H9 (cell line): ENCODE measurements around the gene SCN1A. TPM values are rescaled to one million over a fixed set of nuclear protein-coding genes. Genes with fewer than 3 reads are reported as not detected.

Source experiments
- DNase-seq: peaks from one replicate; pipeline ENCODE4 v3.0.0-alpha.2; 2017
- H2AFZ ChIP-seq: one replicate; pipeline ENCODE4 v1.6.1; 2013; ENCODE audit warnings: mild to moderate bottlenecking, low read length, control low read depth, moderate library complexity
- H2AK5ac ChIP-seq: 2 replicates; pipeline ENCODE4 v1.6.1; 2013; ENCODE audit warnings: low read length, control low read depth, mixed read lengths; ENCODE audit not compliant: insufficient read length
- H2BK120ac ChIP-seq: one replicate; pipeline ENCODE4 v1.6.1; 2013; ENCODE audit warnings: low read depth, mild to moderate bottlenecking, low read length, control low read depth, inconsistent platforms; ENCODE audit not compliant: poor library complexity, severe bottlenecking
- H2BK12ac ChIP-seq: 2 replicates; pipeline ENCODE4 v1.6.1; 2013; ENCODE audit warnings: low read length, control low read depth, mixed read lengths, low read depth; ENCODE audit not compliant: insufficient read length
- H2BK15ac ChIP-seq: 2 replicates; pipeline ENCODE4 v1.6.1; 2013; ENCODE audit warnings: low read depth, low read length, control low read depth
- H2BK20ac ChIP-seq: one replicate; pipeline ENCODE4 v1.6.1; 2013; ENCODE audit warnings: low read depth, mild to moderate bottlenecking, low read length, control low read depth, inconsistent platforms; ENCODE audit not compliant: poor library complexity, severe bottlenecking
- H2BK5ac ChIP-seq: 2 replicates; pipeline ENCODE4 v1.6.1; 2013; ENCODE audit warnings: low read length, control low read depth, mixed read lengths; ENCODE audit not compliant: insufficient read length
- H3K14ac ChIP-seq: 2 replicates; pipeline ENCODE4 v1.6.1; 2013; ENCODE audit warnings: low read length, control low read depth; ENCODE audit not compliant: insufficient read depth
- H3K18ac ChIP-seq: 2 replicates; pipeline ENCODE4 v1.6.1; 2013; ENCODE audit warnings: low read depth, mild to moderate bottlenecking, mixed read lengths, low read length, control low read depth; ENCODE audit not compliant: insufficient read length
- H3K23ac ChIP-seq: 2 replicates; pipeline ENCODE4 v1.6.1; 2013; ENCODE audit warnings: low read length, control low read depth, mixed read lengths, low read depth; ENCODE audit not compliant: insufficient read length
- H3K23me2 ChIP-seq: 2 replicates; pipeline ENCODE4 v1.6.1; 2013; ENCODE audit warnings: low read depth, mild to moderate bottlenecking, mixed read lengths, low read length, control low read depth; ENCODE audit not compliant: insufficient read length, poor library complexity, severe bottlenecking
- H3K27ac ChIP-seq: 2 replicates; pipeline ENCODE4 v1.5.1; 2013; ENCODE audit warnings: low read length, control low read depth, mixed read lengths, low read depth; ENCODE audit not compliant: insufficient read length
- H3K27me3 ChIP-seq: 2 replicates; pipeline ENCODE4 v1.6.1; 2013; ENCODE audit warnings: low read length, control low read depth, inconsistent platforms; ENCODE audit not compliant: insufficient read depth
- H3K4ac ChIP-seq: 2 replicates; pipeline ENCODE4 v1.6.1; 2013; ENCODE audit warnings: low read depth, mild to moderate bottlenecking, control low read depth, inconsistent platforms, low read length, moderate library complexity
- H3K4me1 ChIP-seq: 2 replicates; pipeline ENCODE4 v1.6.1; 2013; ENCODE audit warnings: low read length, control low read depth, inconsistent platforms; ENCODE audit not compliant: insufficient read depth
- H3K4me2 ChIP-seq: 2 replicates; pipeline ENCODE4 v1.6.1; 2013; ENCODE audit warnings: low read length, control low read depth, mixed read lengths; ENCODE audit not compliant: insufficient read length, insufficient read depth
- H3K56ac ChIP-seq: 2 replicates; pipeline ENCODE4 v1.6.1; 2013; ENCODE audit warnings: low read depth, mild to moderate bottlenecking, mixed read lengths, low read length, control low read depth; ENCODE audit not compliant: insufficient read length
- H3K79me1 ChIP-seq: 2 replicates; pipeline ENCODE4 v1.6.1; 2013; ENCODE audit warnings: low read depth, mild to moderate bottlenecking, moderate library complexity, low read length, control low read depth, inconsistent platforms; ENCODE audit not compliant: insufficient read depth, poor library complexity, severe bottlenecking
- H3K79me2 ChIP-seq: 2 replicates; pipeline ENCODE4 v1.6.1; 2013; ENCODE audit warnings: low read length, control low read depth, inconsistent platforms; ENCODE audit not compliant: insufficient read depth
- H3K9ac ChIP-seq: 2 replicates; pipeline ENCODE4 v1.6.1; 2013; ENCODE audit warnings: low read length, control low read depth, mixed read lengths; ENCODE audit not compliant: insufficient read length; ENCODE audit errors: extremely low read depth
- H3K9me3 ChIP-seq: one replicate; pipeline ENCODE4 v1.6.1; 2013; ENCODE audit warnings: low read depth, low read length, inconsistent platforms; ENCODE audit not compliant: control insufficient read depth
- H3T11ph ChIP-seq: one replicate; pipeline ENCODE4 v1.6.1; 2013; ENCODE audit warnings: mild to moderate bottlenecking, low read length, control low read depth, inconsistent platforms
- H4K20me1 ChIP-seq: one replicate; pipeline ENCODE4 v1.6.1; 2013; ENCODE audit not compliant: control insufficient read depth, insufficient read length, insufficient read depth
- H4K5ac ChIP-seq: 2 replicates; pipeline ENCODE4 v1.6.1; 2013; ENCODE audit warnings: low read depth, mild to moderate bottlenecking, mixed read lengths, low read length, control low read depth; ENCODE audit not compliant: insufficient read length
- H4K8ac ChIP-seq: replicated peaks from 2 replicates; pipeline ENCODE4 v1.6.1; 2013; ENCODE audit warnings: low read length, control low read depth, mixed read lengths, low read depth; ENCODE audit not compliant: insufficient read length
- H4K91ac ChIP-seq: 2 replicates; pipeline ENCODE4 v1.6.1; 2013; ENCODE audit warnings: low read depth, mild to moderate bottlenecking, moderate library complexity, mixed read lengths, low read length, control low read depth; ENCODE audit not compliant: insufficient read length
- H3K27ac Mint-ChIP-seq, 3 experiments: 2 replicates in 2 of 3; 3 replicates in 1 of 3; pipeline ENCODE4 v1.8.0; 2020 to 2021; ENCODE audit warnings: mixed read lengths in 3 of 3, mild to moderate bottlenecking in 1 of 3, moderate library complexity in 1 of 3
- H3K27me3 Mint-ChIP-seq: 2 replicates; pipeline ENCODE4 v1.8.0; 2021; ENCODE audit warnings: low read depth, mild to moderate bottlenecking, moderate library complexity, mixed read lengths
- H3K36me3 Mint-ChIP-seq, 3 experiments: 2 replicates in 2 of 3; 3 replicates in 1 of 3; pipeline ENCODE4 v1.8.0; 2020 to 2021; ENCODE audit warnings: low read depth in 3 of 3, mixed read lengths in 3 of 3; ENCODE audit not compliant: insufficient read depth in 1 of 3
- H3K4me1 Mint-ChIP-seq, 2 experiments: 2 replicates each; pipeline ENCODE4 v1.8.0; 2020; ENCODE audit warnings: mixed read lengths in 2 of 2
- H3K4me3 Mint-ChIP-seq, 2 experiments: 2 replicates in 1 of 2; 3 replicates in 1 of 2; pipeline ENCODE4 v1.8.0; 2020 to 2021; ENCODE audit warnings: mild to moderate bottlenecking in 2 of 2, mixed read lengths in 2 of 2, moderate library complexity in 1 of 2
- H3K9me3 Mint-ChIP-seq, 2 experiments: 2 replicates in 1 of 2; 3 replicates in 1 of 2; pipeline ENCODE4 v1.8.0; 2020; ENCODE audit warnings: mild to moderate bottlenecking in 2 of 2, mixed read lengths in 2 of 2, moderate library complexity in 1 of 2
- WGBS: extraction: QIAGEN DNeasy Blood & Tissue Kit; methylation state at CpG from one replicate; pipeline ENCODE4 v1.1.7; 2013; ENCODE audit warnings: missing lambda C conversion rate, low lambda C conversion rate, mixed read lengths; ENCODE audit not compliant: insufficient read length; ENCODE audit errors: extremely low coverage; 5-methylcytosine and 5-hydroxymethylcytosine counted together
- total RNA-seq: library from RNA; stranded (reverse); gene quantifications from 2 replicates; pipeline ENCODE4 v1.2.1, GENCODE V29; 2021
- TF ChIP-seq, protein P1 (sequence below): fragments of 200-600 bp; sonication (generic); conservative IDR thresholded peaks from 3 replicates; pipeline ENCODE4 v1.8.0; 2021; ENCODE audit warnings: antibody characterized with exemption, mild to moderate bottlenecking

The SCN1A gene
- total RNA-seq, 1 experiment from 2014 or later: 0.13 TPM

DNA sequence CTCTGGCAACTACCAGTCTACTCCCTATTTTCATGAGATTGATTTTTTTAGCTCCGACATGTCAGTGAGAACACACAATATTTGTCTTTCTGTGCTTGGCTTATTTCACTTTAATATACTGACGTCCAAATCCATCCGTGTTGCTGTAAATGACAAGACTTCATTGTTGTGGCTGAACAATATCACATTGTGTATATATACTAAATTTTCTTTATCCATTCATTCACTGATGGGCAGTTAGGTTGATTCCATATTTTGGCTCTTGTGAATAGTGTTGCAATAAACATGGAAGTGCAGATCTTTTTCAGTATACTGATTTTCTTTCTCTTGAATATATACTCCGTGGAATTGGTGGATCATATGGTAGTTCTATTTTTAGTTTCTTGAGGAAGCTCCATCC is 168.4 kb downstream of the SCN1A start:
- no peak overlapping the region for H2BK15ac ChIP-seq
- H3K4me3 Mint-ChIP-seq: no peak overlapping the region
- no CpG with 5 or more reads among the region's 4 CpGs for WGBS
- TF ChIP-seq, protein P1, sequence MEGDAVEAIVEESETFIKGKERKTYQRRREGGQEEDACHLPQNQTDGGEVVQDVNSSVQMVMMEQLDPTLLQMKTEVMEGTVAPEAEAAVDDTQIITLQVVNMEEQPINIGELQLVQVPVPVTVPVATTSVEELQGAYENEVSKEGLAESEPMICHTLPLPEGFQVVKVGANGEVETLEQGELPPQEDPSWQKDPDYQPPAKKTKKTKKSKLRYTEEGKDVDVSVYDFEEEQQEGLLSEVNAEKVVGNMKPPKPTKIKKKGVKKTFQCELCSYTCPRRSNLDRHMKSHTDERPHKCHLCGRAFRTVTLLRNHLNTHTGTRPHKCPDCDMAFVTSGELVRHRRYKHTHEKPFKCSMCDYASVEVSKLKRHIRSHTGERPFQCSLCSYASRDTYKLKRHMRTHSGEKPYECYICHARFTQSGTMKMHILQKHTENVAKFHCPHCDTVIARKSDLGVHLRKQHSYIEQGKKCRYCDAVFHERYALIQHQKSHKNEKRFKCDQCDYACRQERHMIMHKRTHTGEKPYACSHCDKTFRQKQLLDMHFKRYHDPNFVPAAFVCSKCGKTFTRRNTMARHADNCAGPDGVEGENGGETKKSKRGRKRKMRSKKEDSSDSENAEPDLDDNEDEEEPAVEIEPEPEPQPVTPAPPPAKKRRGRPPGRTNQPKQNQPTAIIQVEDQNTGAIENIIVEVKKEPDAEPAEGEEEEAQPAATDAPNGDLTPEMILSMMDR: no peak
- H3K18ac ChIP-seq: no peak overlapping the region
- no peak overlapping the region for H3T11ph ChIP-seq
- H3K4ac ChIP-seq: no peak overlapping the region
- H3K56ac ChIP-seq: no peak overlapping the region
- no peak overlapping the region for H3K23ac ChIP-seq
- no peak overlapping the region for H4K8ac ChIP-seq
- no peak for DNase-seq
- H3K23me2 ChIP-seq: no peaks in the 10 kb centered on the region
- no peaks in the 10 kb centered on the region; a peak in 1 of 5 replicates for H3K9me3 Mint-ChIP-seq
- no peak overlapping the region for H2BK5ac ChIP-seq
- H2BK12ac ChIP-seq: no peak overlapping the region
- no peak overlapping the region for H4K91ac ChIP-seq
- peaks cover 8 to 10% of the 10 kb centered on the region in 2 experiments for H3K4me1 Mint-ChIP-seq
- H3K27ac Mint-ChIP-seq: no peak overlapping the region
- no peaks in the 10 kb centered on the region for H3K4me1 ChIP-seq
- H4K5ac ChIP-seq: no peak overlapping the region
- H3K79me2 ChIP-seq: no peaks in the 10 kb centered on the region
- H2BK20ac ChIP-seq: no peak overlapping the region
- no peak overlapping the region for H2AFZ ChIP-seq
- H3K79me1 ChIP-seq: no peaks in the 10 kb centered on the region
- H3K36me3 Mint-ChIP-seq: peaks cover 0 to 1% (median 0%) of the 10 kb centered on the region in 3 experiments; a peak in 1 of 7 replicates
- H3K14ac ChIP-seq: no peak overlapping the region
- H3K9me3 ChIP-seq: no peaks in the 10 kb centered on the region
- no peaks in the 10 kb centered on the region for H3K27me3 ChIP-seq
- no peak overlapping the region for H2BK120ac ChIP-seq
- H2AK5ac ChIP-seq: no peak overlapping the region
- H4K20me1 ChIP-seq: no peaks in the 10 kb centered on the region
- no peak overlapping the region for H3K4me2 ChIP-seq
- H3K27me3 Mint-ChIP-seq: no peaks in the 10 kb centered on the region; the same call in none of the 2 replicates
- no peak overlapping the region for H3K27ac ChIP-seq
- no peak overlapping the region for H3K9ac ChIP-seq
